GM10847 (cell line): ENCODE data around the gene FBXL3.
A peak's percentile ranks its signal among the peaks of the same experiment; 100 is the strongest.

Experiments
- POLR2A ChIP-seq: IDR thresholded peaks from 2 replicates; pipeline ENCODE4 v1.6.1; 2011; ENCODE audit not compliant: insufficient read length; ENCODE audit errors: extremely low read depth

Gene FBXL3

GRCh38 chr13:77002590-77003190 is 24.3 kb downstream of the FBXL3 start:
- no peak for TF ChIP-seq POLR2A

GRCh38 chr13:77001963-77002587 is 24.9 kb downstream of the FBXL3 start:
- no peak for TF ChIP-seq POLR2A

DNA sequence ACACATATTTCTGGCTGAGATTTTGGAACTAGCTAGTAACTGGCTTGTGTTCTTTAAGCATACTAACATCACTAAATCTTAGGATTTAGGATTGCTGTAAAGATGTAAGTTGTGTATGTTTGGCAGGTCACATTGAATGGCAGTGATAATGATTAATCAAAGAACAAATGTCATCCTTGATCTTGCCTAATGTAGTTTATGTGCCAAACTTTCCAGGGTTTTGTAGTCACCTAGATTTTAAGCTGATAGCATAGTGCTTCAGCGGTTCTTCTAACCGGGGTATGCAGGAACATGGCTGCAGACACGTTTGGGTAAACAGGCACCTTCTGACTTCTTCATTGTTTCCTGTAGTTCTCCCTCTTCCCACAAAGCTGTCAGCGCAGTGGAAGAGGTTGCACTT is 25.4 kb downstream of the FBXL3 start:
- TF ChIP-seq POLR2A: no peak

- TF ChIP-seq POLR2A: no peak
Observed at GRCh38 chr13:77000475-77000874, 26.5 kb downstream of the FBXL3 start.

- no peak for TF ChIP-seq POLR2A
Observed at GRCh38 chr13:76994281-76994680, 32.7 kb downstream of the FBXL3 start.

- no peak for TF ChIP-seq POLR2A
Observed at GRCh38 chr13:76993473-76993872, 33.5 kb downstream of the FBXL3 start.

GRCh38 chr13:76993021-76993420 is 33.9 kb downstream of the FBXL3 start:
- TF ChIP-seq POLR2A: no peak

DNA sequence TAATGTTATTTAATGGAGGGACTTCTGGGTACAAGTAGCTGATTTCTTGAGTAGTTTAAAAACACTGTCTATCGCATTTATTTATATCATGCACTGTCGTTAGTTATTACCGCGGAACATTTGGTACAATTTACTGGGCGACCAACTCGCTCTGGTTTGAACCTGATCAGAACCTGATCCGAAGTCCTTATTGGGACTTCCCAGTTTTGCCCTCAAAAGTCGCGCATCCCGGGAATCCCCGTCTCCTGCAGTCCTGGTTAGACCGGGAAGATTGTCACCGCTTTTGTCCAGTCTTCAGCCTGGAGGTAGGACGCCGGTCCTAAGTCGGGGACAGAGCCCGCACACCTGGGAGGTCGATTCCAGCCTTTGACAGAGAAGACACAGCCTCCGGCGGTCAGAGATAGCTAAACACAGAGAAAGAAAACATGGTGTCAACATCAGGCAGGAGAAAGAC is 34.4 kb downstream of the FBXL3 start:
- TF ChIP-seq POLR2A: no peak

DNA sequence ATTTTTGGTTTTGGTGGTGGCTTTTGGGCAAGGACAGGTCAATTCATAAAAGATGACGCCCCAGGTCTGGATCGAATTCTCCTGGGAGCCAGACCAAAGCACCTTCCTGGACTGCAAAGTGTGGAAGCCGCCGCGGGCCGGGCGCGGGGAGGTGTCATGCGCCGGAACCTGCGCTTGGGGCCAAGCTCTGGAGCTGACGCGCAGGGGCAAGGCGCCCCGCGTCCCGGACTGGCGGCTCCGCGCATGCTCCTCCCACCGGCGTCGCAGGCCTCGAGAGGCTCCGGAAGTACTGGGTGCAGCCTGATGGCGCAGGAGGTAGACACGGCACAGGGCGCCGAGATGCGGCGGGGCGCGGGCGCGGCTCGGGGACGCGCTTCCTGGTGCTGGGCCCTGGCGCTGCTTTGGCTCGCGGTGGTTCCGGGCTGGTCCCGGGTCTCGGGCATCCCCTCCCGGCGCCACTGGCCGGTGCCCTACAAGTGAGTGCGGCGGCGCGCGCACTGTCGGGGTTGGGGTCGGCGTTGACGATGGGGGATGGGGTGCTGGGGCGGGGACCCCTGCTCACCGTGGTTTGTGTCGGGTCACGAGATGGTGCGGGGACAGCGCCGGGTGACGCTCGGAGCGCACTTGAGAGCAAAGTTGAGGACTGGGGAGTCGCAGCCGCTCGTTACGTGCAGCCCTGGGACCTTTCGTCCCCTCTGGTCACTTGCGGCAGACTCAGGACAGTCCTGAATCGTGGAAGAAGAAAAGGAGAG is 35.0 kb downstream of the FBXL3 start, which contains the start of gene CLN5:
Gene CLN5 (plus strand): TSS at position 286 of the 752 bp plus-strand sequence. CDS start 18 bp downstream, at position 304.
- peak; percentile 94 for TF ChIP-seq POLR2A

- TF ChIP-seq POLR2A: no peak
Observed at GRCh38 chr13:76991432-76991795, 35.5 kb downstream of the FBXL3 start.

DNA sequence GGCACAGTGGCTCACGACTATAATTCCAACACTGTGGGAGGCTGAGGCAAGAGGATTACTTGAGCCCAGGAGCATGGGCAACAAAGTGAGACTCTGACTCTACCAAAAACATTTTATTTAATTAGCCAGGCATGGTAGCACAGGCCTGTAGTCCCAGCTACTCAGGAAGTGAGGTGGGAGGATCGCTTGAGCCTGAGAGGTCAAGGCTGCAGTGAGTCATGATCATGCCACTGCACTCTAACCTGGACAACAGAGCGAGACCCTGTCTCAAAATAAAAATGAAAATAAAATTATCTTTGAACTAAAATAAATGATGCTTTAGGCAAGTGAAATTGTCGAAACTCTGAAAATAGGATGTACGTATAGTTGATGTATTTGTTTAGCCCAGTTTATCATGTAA is 43.3 kb downstream of the FBXL3 start:
- TF ChIP-seq POLR2A: no peak

GRCh38 chr13:76982061-76982460 is 44.9 kb downstream of the FBXL3 start:
- no peak for TF ChIP-seq POLR2A

GRCh38 chr13:76980075-76980718 is 46.8 kb downstream of the FBXL3 start:
- TF ChIP-seq POLR2A: no peak

- TF ChIP-seq POLR2A: no peak
Observed at GRCh38 chr13:76976929-76977328, 50.0 kb downstream of the FBXL3 start.

GRCh38 chr13:76976490-76976889 is 50.5 kb downstream of the FBXL3 start:
- no peak for TF ChIP-seq POLR2A

GRCh38 chr13:76975863-76976262 is 51.1 kb downstream of the FBXL3 start:
- TF ChIP-seq POLR2A: no peak
